H54 (cell line): ENCODE results near the gene PIKFYVE.

Experiments
- DNase-seq: peaks from one replicate; pipeline ENCODE4 v3.0.0; 2011; ENCODE audit warnings: low spot score, mixed read lengths; ENCODE audit not compliant: insufficient read length
- FAIRE-seq: peaks from 3 replicates; lab custom pipeline; 2011; peaks lifted over from hg19 to GRCh38; lab: Jason Lieb, UNC
- POLR2A ChIP-seq: IDR thresholded peaks from 2 replicates; pipeline ENCODE4 v1.6.1; 2011; ENCODE audit warnings: low read depth, mild to moderate bottlenecking, low read length

PIKFYVE gene

DNA sequence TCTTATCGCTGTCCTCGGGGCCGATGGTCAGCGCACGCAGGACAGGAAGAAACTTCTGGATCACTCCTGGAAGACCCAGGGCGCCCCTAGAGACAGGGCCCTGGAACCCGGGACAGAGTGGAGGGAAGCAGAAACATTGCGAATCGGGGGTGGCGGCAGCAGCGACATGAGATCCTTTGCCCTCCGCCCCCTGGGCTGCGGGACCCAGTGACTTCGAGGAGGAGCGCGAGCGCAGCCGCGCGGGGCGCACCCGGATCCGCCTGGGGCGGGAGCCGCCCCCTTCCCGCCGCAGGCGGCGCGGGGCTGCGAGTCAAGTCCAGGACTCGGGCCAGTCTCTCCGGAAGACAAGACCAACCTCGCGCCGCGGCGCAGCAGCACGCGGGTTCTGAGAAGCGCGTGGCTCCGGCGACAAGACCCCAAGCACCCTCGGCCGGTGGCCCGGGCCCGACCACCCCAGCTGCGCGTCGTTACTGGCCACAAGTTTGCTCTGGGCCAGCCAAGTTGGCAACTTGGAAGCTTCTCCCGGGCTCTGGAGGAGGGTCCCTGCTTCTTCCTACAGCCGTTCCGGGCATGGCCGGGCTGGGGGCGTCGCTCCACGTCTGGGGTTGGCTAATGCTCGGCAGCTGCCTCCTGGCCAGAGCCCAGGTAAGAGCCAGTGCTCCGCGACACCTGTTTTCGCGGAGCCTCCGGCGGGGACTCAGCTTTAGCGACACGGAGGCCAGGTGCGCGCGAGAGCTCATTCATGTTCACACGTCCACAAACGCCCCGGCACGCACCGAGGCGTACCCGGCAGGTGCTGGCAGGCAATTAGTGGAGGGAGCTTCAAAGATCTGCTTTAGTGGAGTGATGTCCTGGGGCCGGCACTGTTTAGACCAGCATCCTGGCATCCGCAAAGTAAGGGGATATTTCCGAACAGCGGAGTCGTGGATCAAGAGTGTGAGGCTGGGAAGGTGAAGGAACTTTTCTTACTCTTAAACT, 140.7 kb downstream of the PIKFYVE start, which contains the start of gene PTH2R:
TSS of gene PTH2R (plus strand) at position 319 of the 978 bp plus-strand sequence. CDS start at position 571, 252 bp downstream.
- DNase-seq (no peak), FAIRE-seq (no peak)
- no peak for TF ChIP-seq POLR2A

- TF ChIP-seq POLR2A: no peak
- peak; percentile 12 for DNase-seq
- FAIRE-seq: no peak
Observed at GRCh38 chr2:208407667-208408066, 141.6 kb downstream of the PIKFYVE start.
